ENCODE measurements around the gene KLHL40.

GRCh38 chr3:42720126-42720525 is 34.8 kb downstream of the KLHL40 start:
- TF ChIP-seq FOXM1 (IDR thresholded peaks at IDR 0.05; ENCODE audit: borderline replicate concordance, low read depth): no peak
- TF ChIP-seq YY1 (IDR thresholded peaks at IDR 0.05; ENCODE audit: low read depth): no peak
- TF ChIP-seq EP300 (IDR thresholded peaks at IDR 0.05; ENCODE audit: borderline replicate concordance): no peak
- TF ChIP-seq, protein P1, sequence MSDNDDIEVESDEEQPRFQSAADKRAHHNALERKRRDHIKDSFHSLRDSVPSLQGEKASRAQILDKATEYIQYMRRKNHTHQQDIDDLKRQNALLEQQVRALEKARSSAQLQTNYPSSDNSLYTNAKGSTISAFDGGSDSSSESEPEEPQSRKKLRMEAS (IDR thresholded peaks at IDR 0.05): no peak
- no peak for TF ChIP-seq CEBPB (IDR thresholded peaks at IDR 0.05)
- no peak for TF ChIP-seq CREB1 (IDR thresholded peaks at IDR 0.05; ENCODE audit: low read depth)
- no peak for TF ChIP-seq TAF1 (IDR thresholded peaks at IDR 0.05; ENCODE audit: low read depth)
- TF ChIP-seq NFIC (IDR thresholded peaks at IDR 0.05): no peak
- no peak for TF ChIP-seq TCF12 (IDR thresholded peaks at IDR 0.05; ENCODE audit: low read depth)
- TF ChIP-seq TEAD4 (IDR thresholded peaks at IDR 0.05): no peak
- no peak for TF ChIP-seq RAD21 (IDR thresholded peaks at IDR 0.05; ENCODE audit: low read depth)

Data from Ishikawa (cell line).